ENCODE measurements around the gene MSH6. TPM values are rescaled to one million over a fixed set of nuclear protein-coding genes. Genes with fewer than 3 reads are reported as not detected.

MSH6 gene
- total RNA-seq, 2 experiments from 2014 or later = 145 to 151 TPM

- TF ChIP-seq CTCF (IDR thresholded peaks at IDR 0.05) = no peak
- peaks cover 4% of the 10 kb centered on the region for H3K4me1 Mint-ChIP-seq (ENCODE audit: low read depth)
- ATAC-seq (no peak), DNase-seq (no peak)
- POLR2A ChIA-PET = no interaction called here
- intact Hi-C loops (cut with micrococcal nuclease) = no loop called here
- H3K27ac Mint-ChIP-seq = no peak overlapping the region
- H3K27me3 Mint-ChIP-seq = no peaks in the 10 kb centered on the region
- H3K4me3 Mint-ChIP-seq = no peak overlapping the region
- CTCF ChIA-PET = interaction anchor here (1.2 to 1.9 kb wide), 2 partner anchors 285 to 333 kb away, joined by 3 to 7 read pairs; no protein-coding TSS in a partner anchor
- no peaks in the 10 kb centered on the region for H3K36me3 Mint-ChIP-seq (ENCODE audit: low read depth)
- no peaks in the 10 kb centered on the region for H3K9me3 Mint-ChIP-seq
Observed at GRCh38 chr2:47771211-47771610, 11.7 kb upstream of the MSH6 start.

GRCh38 chr2:47772343-47772742 lies 10.6 kb upstream of the MSH6 start:
- H3K36me3 Mint-ChIP-seq (ENCODE audit: low read depth) = no peaks in the 10 kb centered on the region
- H3K27me3 Mint-ChIP-seq = no peaks in the 10 kb centered on the region
- intact Hi-C loops (cut with micrococcal nuclease) = no loop called here
- H3K27ac Mint-ChIP-seq = no peak overlapping the region
- peaks cover 4% of the 10 kb centered on the region for H3K4me1 Mint-ChIP-seq (ENCODE audit: low read depth)
- TF ChIP-seq CTCF (IDR thresholded peaks at IDR 0.05) = no peak
- H3K9me3 Mint-ChIP-seq = no peaks in the 10 kb centered on the region
- ATAC-seq (no peak), DNase-seq (no peak)
- POLR2A ChIA-PET = no interaction called here
- no peak overlapping the region for H3K4me3 Mint-ChIP-seq
- CTCF ChIA-PET = no interaction called here

- Mint-ChIP-seq H3K27ac (no peak overlapping the region), H3K9me3 (no peaks in the 10 kb centered on the region), H3K4me3 (no peak overlapping the region), H3K27me3 (no peaks in the 10 kb centered on the region), H3K36me3 (ENCODE audit: low read depth) (no peaks in the 10 kb centered on the region), H3K4me1 (ENCODE audit: low read depth) (peaks cover 3% of the 10 kb centered on the region)
- intact Hi-C loops (cut with micrococcal nuclease) = no loop called here
- ChIA-PET POLR2A (interaction anchor here (1.8 kb wide), 1 partner anchor 8 kb away, joined by 6 read pairs; the partner anchor contains the start of gene MSH6), CTCF (interaction anchor here (1.0 kb wide), 1 partner anchor 7 kb away, joined by 3 read pairs; no protein-coding TSS in a partner anchor)
- ATAC-seq (no peak), DNase-seq (no peak)
- no peak for TF ChIP-seq CTCF (IDR thresholded peaks at IDR 0.05)
Observed at GRCh38 chr2:47774567-47774966, 8.4 kb upstream of the MSH6 start.

- CTCF ChIA-PET = interaction anchor here (6.4 kb wide), 1 partner anchor 10 kb away, joined by 42 read pairs; no protein-coding TSS in a partner anchor
- intact Hi-C loops (cut with micrococcal nuclease) = no loop called here
- ATAC-seq (no peak), DNase-seq (no peak)
- H3K4me1 Mint-ChIP-seq (ENCODE audit: low read depth) = peaks cover 2% of the 10 kb centered on the region
- no peaks in the 10 kb centered on the region for H3K9me3 Mint-ChIP-seq
- H3K36me3 Mint-ChIP-seq (ENCODE audit: low read depth) = no peaks in the 10 kb centered on the region
- POLR2A ChIA-PET = no interaction called here
- no peak overlapping the region for H3K27ac Mint-ChIP-seq
- TF ChIP-seq CTCF (IDR thresholded peaks at IDR 0.05) = no peak
- H3K27me3 Mint-ChIP-seq = no peaks in the 10 kb centered on the region
- H3K4me3 Mint-ChIP-seq = no peak overlapping the region
Observed at GRCh38 chr2:47777277-47777937, 5.5 kb upstream of the MSH6 start.

- H3K27ac Mint-ChIP-seq = no peak overlapping the region
- ChIA-PET CTCF (interaction anchor here (6.4 kb wide), 1 partner anchor 12 kb away, joined by 42 read pairs; no protein-coding TSS in a partner anchor), POLR2A (interaction anchor here (0.6 kb wide), 1 partner anchor 9 kb away, joined by 4 read pairs; no protein-coding TSS in a partner anchor)
- no peak for TF ChIP-seq CTCF (IDR thresholded peaks at IDR 0.05)
- peaks cover 3% of the 10 kb centered on the region for H3K4me1 Mint-ChIP-seq (ENCODE audit: low read depth)
- H3K27me3 Mint-ChIP-seq = no peaks in the 10 kb centered on the region
- no peak overlapping the region for H3K4me3 Mint-ChIP-seq
- peaks cover 3% of the 10 kb centered on the region for H3K36me3 Mint-ChIP-seq (ENCODE audit: low read depth)
- intact Hi-C loops (cut with micrococcal nuclease) = no loop called here
- DNase-seq = no peak
- H3K9me3 Mint-ChIP-seq = no peaks in the 10 kb centered on the region
- ATAC-seq = no peak
Observed at GRCh38 chr2:47778698-47779425, 4.1 kb upstream of the MSH6 start.
